ENCODE data around the gene ZNF618.

The ZNF618 gene

GRCh38 chr9:113876151-113876992, at the start of gene ZNF618:
Gene ZNF618, plus strand, starts transcription at chr9:113876309. Its CDS starts 72 bp downstream, at chr9:113876381.
- no peak for DNase-seq (ENCODE audit: low read depth in 2 of 2)

GRCh38 chr9:113828221-113828620, 47.9 kb upstream of the ZNF618 start:
- no peak for DNase-seq (ENCODE audit: low read depth in 2 of 2)

- no peak for DNase-seq (ENCODE audit: low read depth in 2 of 2)
Measured at GRCh38 chr9:113837334-113837733, 38.8 kb upstream of the ZNF618 start.

GRCh38 chr9:113842086-113842485, 34.0 kb upstream of the ZNF618 start:
- DNase-seq (ENCODE audit: low read depth in 2 of 2): no peak

GRCh38 chr9:113844466-113844865, 31.6 kb upstream of the ZNF618 start:
- DNase-seq (ENCODE audit: low read depth in 2 of 2): no peak

- DNase-seq (ENCODE audit: low read depth in 2 of 2): no peak
Measured at GRCh38 chr9:113851359-113851758, 24.8 kb upstream of the ZNF618 start.

- no peak for DNase-seq (ENCODE audit: low read depth in 2 of 2)
Measured at GRCh38 chr9:113851873-113852272, 24.2 kb upstream of the ZNF618 start.

- DNase-seq (ENCODE audit: low read depth in 2 of 2): no peak
Measured at GRCh38 chr9:113853333-113853732, 22.8 kb upstream of the ZNF618 start.

- DNase-seq (ENCODE audit: low read depth in 2 of 2): no peak
Measured at GRCh38 chr9:113854310-113854709, 21.8 kb upstream of the ZNF618 start.

- DNase-seq (ENCODE audit: low read depth in 2 of 2): no peak
Measured at GRCh38 chr9:113857875-113858274, 18.2 kb upstream of the ZNF618 start.

- DNase-seq (ENCODE audit: low read depth in 2 of 2): no peak
Measured at GRCh38 chr9:113858282-113858681, 17.8 kb upstream of the ZNF618 start.

GRCh38 chr9:113863345-113863744, 12.8 kb upstream of the ZNF618 start:
- DNase-seq (ENCODE audit: low read depth in 2 of 2): no peak

GRCh38 chr9:113868501-113868900, 7.6 kb upstream of the ZNF618 start:
- no peak for DNase-seq (ENCODE audit: low read depth in 2 of 2)

- DNase-seq (ENCODE audit: low read depth in 2 of 2): no peak
Measured at GRCh38 chr9:113872485-113873143, 3.5 kb upstream of the ZNF618 start.

GRCh38 chr9:113873446-113873845, 2.7 kb upstream of the ZNF618 start:
- no peak for DNase-seq (ENCODE audit: low read depth in 2 of 2)

- DNase-seq (ENCODE audit: low read depth in 2 of 2): no peak
Measured at GRCh38 chr9:113873926-113874325, 2.2 kb upstream of the ZNF618 start.

GRCh38 chr9:113875459-113876150, 504 bp upstream of the ZNF618 start:
- no peak for DNase-seq (ENCODE audit: low read depth in 2 of 2)

- DNase-seq (ENCODE audit: low read depth in 2 of 2): no peak
Measured at GRCh38 chr9:113876993-113877368, 872 bp downstream of the ZNF618 start.

- no peak for DNase-seq (ENCODE audit: low read depth in 2 of 2)
Measured at GRCh38 chr9:113879318-113879717, 3.2 kb downstream of the ZNF618 start.

- no peak for DNase-seq (ENCODE audit: low read depth in 2 of 2)
Measured at GRCh38 chr9:113879911-113880310, 3.8 kb downstream of the ZNF618 start.

- DNase-seq (ENCODE audit: low read depth in 2 of 2): no peak
Measured at GRCh38 chr9:113882181-113882580, 6.1 kb downstream of the ZNF618 start.

GRCh38 chr9:113882636-113883164, 6.6 kb downstream of the ZNF618 start:
- no peak for DNase-seq (ENCODE audit: low read depth in 2 of 2)

Data from fibroblast of skin of left quadriceps (primary cell).